SIG-M5 treated with dmso at 0.1 percent for 504 hours (cell line): ENCODE measurements around the gene APBB2.
A peak's percentile ranks its signal among the peaks of the same experiment; 100 is the strongest.

ENCODE experiments used
- DNase-seq: peaks from one replicate; lab custom pipeline; 2025; ENCODE audit not compliant: unreplicated experiment; lab: John Stamatoyannopoulos, UW

Gene APBB2

DNA sequence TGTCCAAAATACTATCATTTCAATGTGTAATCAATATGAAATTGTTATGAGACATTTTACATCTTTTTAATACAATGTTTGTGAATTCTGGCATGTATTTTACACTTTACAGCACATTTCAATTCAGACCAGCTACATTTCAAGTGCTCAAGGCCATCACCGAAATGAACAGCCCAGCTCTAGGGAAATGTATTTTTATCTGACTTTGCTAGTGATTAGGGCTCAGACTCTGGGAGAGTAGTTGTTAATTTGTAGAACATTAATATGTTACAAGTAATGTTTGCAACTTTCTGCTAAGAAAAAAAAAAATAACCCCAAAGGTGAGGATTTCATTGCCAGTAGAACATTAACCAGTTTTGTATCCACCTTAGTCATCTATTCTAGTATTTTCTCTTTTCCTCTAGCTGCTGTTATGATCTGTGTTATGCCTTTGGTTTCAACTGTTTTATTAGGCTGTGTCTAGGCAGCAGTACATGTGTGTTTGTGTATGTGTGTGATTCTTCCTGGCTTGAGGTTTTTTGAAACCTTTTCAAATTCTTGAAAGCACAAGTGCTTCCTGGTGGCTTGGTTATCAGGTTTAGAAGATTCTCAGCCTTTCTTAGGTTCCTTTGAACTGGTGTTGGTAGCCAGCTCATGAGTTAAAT lies 338.7 kb downstream of the APBB2 start:
- no peak for DNase-seq

- no peak for DNase-seq
Observed at GRCh38 chr4:40874901-40875300, 339.4 kb downstream of the APBB2 start.

DNA sequence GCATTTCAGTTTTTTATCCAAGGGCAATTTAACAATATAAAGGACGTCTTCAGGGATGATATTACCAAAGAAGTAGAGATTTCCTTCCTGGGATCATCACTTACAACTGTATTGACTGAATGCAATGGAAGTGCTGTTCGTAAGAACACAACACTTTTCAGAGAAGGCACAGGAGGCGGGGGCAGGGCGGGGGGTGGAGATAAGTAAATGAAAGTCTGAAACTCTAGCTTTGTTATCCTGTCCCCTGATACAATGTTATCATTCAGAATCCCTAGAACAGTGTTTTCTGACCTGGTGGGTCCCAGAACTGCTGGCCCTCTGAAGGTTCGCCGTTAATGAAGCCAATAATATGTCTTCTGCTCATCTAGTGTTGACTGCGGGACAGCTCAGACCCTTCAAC lies 340.0 kb downstream of the APBB2 start:
- DNase-seq: no peak

GRCh38 chr4:40871695-40872250 lies 342.6 kb downstream of the APBB2 start:
- DNase-seq: no peak

GRCh38 chr4:40870150-40870549 lies 344.2 kb downstream of the APBB2 start:
- DNase-seq: no peak

- no peak for DNase-seq
Observed at GRCh38 chr4:40865696-40866095, 348.6 kb downstream of the APBB2 start.

- no peak for DNase-seq
Observed at GRCh38 chr4:40864531-40864930, 349.8 kb downstream of the APBB2 start.

DNA sequence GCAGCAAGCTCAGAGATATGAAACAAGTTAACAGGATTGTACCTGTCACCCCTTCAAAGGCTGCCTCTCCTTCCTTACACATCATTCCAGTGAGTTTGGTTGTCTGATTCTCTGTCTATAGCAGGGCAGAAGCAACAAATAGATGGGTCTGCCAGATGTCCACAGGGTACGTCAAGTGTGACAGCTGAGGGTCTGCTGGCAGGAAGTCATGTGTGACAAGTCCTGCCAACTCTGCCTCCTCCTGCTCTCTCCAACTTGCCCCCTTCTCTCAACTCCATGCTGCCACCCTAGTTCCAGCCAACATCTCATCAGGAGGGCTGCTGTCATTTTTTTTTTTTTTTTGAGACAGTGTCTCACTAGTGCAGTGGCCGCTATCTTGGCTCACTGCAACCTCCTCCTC lies 355.4 kb downstream of the APBB2 start:
- no peak for DNase-seq

GRCh38 chr4:40857956-40858355 lies 356.4 kb downstream of the APBB2 start:
- DNase-seq: peak; percentile 57

DNA sequence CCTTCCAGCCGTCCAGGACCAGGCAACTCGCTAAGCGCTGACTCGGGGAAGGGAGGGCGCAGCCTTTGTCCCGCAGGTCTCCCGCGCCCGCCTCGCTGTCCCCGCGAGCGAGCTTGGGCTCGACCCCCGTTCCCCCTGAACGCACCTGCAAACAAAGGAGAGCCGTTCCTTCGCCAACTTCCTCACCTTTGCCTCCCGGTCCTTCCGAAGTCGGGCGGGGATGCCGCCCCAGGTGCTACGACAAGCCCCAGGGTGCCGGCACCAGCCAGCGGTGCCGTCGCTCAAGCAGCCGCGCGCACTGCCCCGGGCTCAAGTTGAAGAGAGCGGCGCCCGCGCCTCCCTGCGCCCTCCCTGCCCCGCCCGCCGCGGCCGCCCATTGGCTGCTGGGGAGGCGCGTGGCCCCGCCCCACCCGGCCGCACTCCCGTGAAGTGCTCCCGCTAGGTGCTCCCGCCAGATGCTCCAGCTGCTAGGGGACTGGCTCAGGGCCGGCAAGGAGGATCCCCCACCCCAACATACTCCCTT lies 357.4 kb downstream of the APBB2 start:
- DNase-seq: peak; percentile 27

- DNase-seq: no peak
Observed at GRCh38 chr4:40856277-40856839, 358.0 kb downstream of the APBB2 start.

DNA sequence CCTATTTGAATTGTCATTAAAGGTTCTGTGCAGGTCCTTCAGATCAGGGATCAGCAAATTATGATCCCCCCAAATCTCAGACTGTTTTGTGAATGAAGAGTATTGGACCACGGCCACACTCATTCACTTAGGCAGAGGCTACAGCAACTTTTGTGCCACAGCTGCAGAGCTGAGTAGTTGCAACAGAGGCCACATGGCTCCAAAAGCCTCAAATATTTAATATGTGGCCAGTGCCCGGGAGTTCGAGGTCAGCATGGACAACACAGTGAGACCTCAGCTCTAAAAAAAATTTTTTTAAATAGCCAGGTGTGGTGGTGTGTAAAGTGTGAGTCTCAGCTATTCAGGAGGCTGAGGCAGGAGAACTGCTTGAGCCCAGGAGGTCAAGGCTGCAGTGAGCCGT lies 363.8 kb downstream of the APBB2 start:
- DNase-seq: no peak

- DNase-seq: no peak
Observed at GRCh38 chr4:40848940-40849339, 365.4 kb downstream of the APBB2 start.

- no peak for DNase-seq
Observed at GRCh38 chr4:40848251-40848650, 366.1 kb downstream of the APBB2 start.

GRCh38 chr4:40846532-40846931 lies 367.8 kb downstream of the APBB2 start:
- no peak for DNase-seq

DNA sequence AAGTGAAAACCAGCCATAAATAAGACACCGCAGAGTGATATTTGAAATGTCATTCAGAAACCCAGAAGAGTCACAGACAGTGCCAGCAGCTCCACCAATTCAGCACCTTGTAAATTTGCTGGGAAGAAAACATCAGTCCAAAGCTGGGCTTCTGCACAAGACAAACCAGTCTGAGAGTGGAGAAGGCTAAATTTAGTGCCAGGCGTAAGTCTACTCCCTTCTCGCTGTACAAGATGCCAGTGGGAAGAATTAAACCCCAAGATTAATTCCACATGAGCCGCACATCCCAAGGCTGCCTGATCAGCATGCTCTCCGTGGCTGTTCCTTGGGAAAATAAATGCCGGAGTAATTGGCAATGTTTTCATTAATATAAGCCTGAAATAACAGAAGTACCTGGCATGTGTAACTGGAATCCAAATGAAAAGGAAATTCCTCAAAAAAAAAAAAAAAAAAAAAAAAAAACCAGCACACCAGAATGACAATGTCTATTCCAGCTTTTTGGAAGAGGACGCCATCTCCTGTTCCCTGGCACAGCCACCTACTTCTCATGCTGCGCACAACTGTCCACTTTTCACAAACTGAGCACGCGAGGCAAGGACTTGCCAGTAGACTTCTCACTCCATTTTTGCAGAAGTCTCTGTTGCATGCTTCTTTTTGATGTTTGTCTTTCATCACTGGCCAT lies 369.0 kb downstream of the APBB2 start:
- DNase-seq: no peak

- DNase-seq: no peak
Observed at GRCh38 chr4:40844261-40844660, 370.1 kb downstream of the APBB2 start.

GRCh38 chr4:40843696-40844095 lies 370.6 kb downstream of the APBB2 start:
- DNase-seq: no peak

GRCh38 chr4:40842725-40843423 lies 371.5 kb downstream of the APBB2 start:
- DNase-seq: no peak

GRCh38 chr4:40842318-40842717 lies 372.0 kb downstream of the APBB2 start:
- DNase-seq: peak; percentile 58

GRCh38 chr4:40840985-40841571 lies 373.3 kb downstream of the APBB2 start:
- DNase-seq: peak; percentile 76
